ENCODE measurements around the gene OTOS.

The OTOS gene

DNA sequence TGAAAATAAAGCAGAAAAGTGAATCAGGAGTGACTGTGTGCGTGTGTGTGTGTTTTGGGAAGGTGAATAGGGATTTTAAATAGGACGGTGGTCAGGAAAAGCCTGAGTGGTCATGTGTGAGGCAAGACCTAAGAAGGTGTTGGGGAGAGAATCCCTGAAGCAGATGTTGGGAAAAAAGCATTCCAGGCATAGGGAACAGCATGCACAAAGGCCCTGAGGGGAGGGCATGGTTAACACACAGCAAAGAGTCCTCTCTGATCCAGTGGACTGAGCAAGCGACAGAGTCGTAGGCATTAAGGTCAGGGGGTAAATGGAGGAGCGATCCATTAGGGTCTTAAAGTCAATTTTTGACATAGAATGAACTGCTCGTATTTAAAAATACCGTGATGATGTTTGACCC lies 34.0 kb upstream of the OTOS start:
- Mint-ChIP-seq H3K4me3 (no peak overlapping the region), H3K9me3 (no peaks in the 10 kb centered on the region), H3K27ac (no peak overlapping the region), H3K4me1 (ENCODE audit: low read depth in 2 of 2) (no peaks in the 10 kb centered on the region), H3K36me3 (ENCODE audit: insufficient read depth) (no peaks in the 10 kb centered on the region), H3K27me3 (peaks cover 57 to 69% of the 10 kb centered on the region in 2 donors)
- ATAC-seq (replicated peaks) (no peak), DNase-seq (no peak)

GRCh38 chr2:240172071-240172895 lies 31.8 kb upstream of the OTOS start:
- H3K27ac Mint-ChIP-seq, result no peak overlapping the region

DNA sequence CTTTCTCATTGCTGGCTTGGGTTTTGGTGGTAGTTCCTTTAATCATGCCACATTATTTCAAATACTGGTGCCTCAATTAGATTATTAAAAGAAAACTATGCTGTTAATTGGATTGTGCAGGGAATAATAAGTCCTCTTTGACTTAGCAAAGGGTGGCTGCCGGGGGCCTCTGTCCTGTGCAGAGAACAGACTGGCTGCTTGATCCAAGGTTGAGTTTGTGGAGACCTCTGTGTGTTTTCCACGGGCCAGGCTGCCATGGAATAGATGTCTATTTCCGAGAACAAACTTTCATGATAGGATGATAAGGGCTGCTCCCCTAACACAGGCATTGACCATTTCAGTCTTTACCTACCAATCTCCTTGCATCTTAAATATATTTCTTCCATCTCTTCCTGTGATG lies 30.4 kb upstream of the OTOS start:
- no peaks in the 10 kb centered on the region for H3K9me3 Mint-ChIP-seq
- no peak overlapping the region for H3K4me3 Mint-ChIP-seq
- no peaks in the 10 kb centered on the region for H3K4me1 Mint-ChIP-seq (ENCODE audit: low read depth in 2 of 2)
- H3K27me3 Mint-ChIP-seq, result peaks cover 35 to 65% of the 10 kb centered on the region in 2 donors
- H3K27ac Mint-ChIP-seq, result no peak overlapping the region
- no peak for DNase-seq
- no peaks in the 10 kb centered on the region for H3K36me3 Mint-ChIP-seq (ENCODE audit: insufficient read depth)
- no peak for ATAC-seq (replicated peaks)

More at GRCh38 chr2:240172071-240172895, 31.8 kb upstream of the OTOS start:
- Mint-ChIP-seq H3K36me3 (ENCODE audit: insufficient read depth) (no peaks in the 10 kb centered on the region), H3K4me1 (ENCODE audit: low read depth in 2 of 2) (no peaks in the 10 kb centered on the region), H3K4me3 (no peak overlapping the region), H3K27me3 (peaks cover 41 to 68% of the 10 kb centered on the region in 2 donors), H3K9me3 (no peaks in the 10 kb centered on the region)
- DNase-seq (no peak), ATAC-seq (replicated peaks) (no peak)

DNA sequence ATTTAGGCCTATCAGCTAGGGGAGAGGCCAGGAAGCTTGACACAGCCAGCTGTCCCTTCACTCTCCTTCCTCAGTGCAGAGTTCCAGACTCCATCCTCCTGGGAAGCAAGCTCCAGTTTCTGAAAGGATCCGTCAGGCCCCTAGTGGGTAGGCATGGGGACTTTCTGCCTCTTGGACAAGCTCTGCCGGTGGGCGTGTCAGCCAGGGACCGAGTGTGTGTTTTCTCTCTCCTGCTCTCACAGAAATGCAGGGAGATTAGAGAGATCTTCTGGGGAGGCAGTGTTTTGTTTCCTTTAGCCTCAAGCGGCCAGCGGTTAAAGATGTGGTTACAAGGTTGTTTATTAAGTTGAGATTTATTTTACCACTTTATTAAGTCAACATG lies 29.9 kb upstream of the OTOS start:
- no peak overlapping the region for H3K27ac Mint-ChIP-seq
- no peak overlapping the region for H3K4me3 Mint-ChIP-seq
- no peaks in the 10 kb centered on the region for H3K9me3 Mint-ChIP-seq
- no peaks in the 10 kb centered on the region for H3K4me1 Mint-ChIP-seq (ENCODE audit: low read depth in 2 of 2)
- DNase-seq (no peak), ATAC-seq (replicated peaks) (no peak)
- peaks cover 35 to 67% of the 10 kb centered on the region in 2 donors for H3K27me3 Mint-ChIP-seq
- no peaks in the 10 kb centered on the region for H3K36me3 Mint-ChIP-seq (ENCODE audit: insufficient read depth)

DNA sequence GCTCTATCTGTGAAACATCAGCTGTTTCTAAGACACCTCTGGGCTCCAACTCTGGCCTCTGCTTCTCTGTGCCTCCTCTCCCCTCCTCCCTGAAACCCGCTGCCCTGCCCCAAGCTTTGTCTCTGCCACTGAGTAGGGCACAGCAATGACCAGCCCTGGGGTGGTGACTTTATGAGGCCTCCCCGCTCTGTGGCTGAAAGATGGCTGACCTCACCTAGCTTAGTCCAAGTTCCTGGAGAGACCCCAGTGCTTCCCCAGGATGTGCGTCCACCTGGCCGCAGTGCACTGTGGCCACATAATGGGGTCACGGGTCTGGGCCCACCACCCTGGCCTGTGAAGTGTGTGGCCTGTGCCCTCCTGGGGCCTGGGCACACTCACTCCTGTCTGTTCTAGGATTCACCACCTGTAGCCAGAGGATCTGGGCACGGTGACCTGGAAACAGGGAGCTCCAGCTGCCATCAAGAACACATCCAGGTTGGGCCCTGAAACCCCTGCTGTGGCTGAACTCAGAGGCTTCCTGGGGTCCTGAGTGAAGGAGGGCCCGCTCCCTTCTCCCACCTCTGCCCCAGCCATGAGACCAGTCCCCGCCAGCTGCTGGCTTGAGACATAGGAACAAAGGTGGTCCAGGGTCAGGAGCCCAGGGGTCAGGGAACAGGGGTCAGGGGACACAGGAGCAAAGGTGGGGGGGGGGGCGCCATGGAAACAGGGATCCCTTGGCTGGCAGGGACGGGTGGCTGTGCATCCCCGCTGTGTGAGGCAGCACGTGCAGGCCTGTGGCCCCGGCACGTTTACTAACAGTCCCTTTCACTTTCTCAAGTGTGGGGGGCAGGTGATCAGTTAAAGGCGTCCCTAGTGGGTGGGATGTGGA lies 29.3 kb upstream of the OTOS start:
- Mint-ChIP-seq H3K4me3 (no peak overlapping the region), H3K27me3 (peaks cover 35 to 66% of the 10 kb centered on the region in 2 donors), H3K27ac (no peak overlapping the region), H3K9me3 (no peaks in the 10 kb centered on the region), H3K36me3 (ENCODE audit: insufficient read depth) (no peaks in the 10 kb centered on the region), H3K4me1 (ENCODE audit: low read depth in 2 of 2) (no peaks in the 10 kb centered on the region)
- DNase-seq (no peak), ATAC-seq (replicated peaks) (no peak)

- no peaks in the 10 kb centered on the region for H3K4me1 Mint-ChIP-seq (ENCODE audit: low read depth in 2 of 2)
- H3K4me3 Mint-ChIP-seq, result no peak overlapping the region
- H3K9me3 Mint-ChIP-seq, result no peaks in the 10 kb centered on the region
- peaks cover 28 to 66% of the 10 kb centered on the region in 2 donors for H3K27me3 Mint-ChIP-seq
- ATAC-seq (replicated peaks) (no peak), DNase-seq (no peak)
- no peaks in the 10 kb centered on the region for H3K36me3 Mint-ChIP-seq (ENCODE audit: insufficient read depth)
- no peak overlapping the region for H3K27ac Mint-ChIP-seq
These were observed 28.3 kb upstream of the OTOS start for GRCh38 chr2:240168546-240169361.

GRCh38 chr2:240168041-240168440 lies 27.6 kb upstream of the OTOS start:
- Mint-ChIP-seq H3K36me3 (ENCODE audit: insufficient read depth) (no peaks in the 10 kb centered on the region), H3K4me1 (ENCODE audit: low read depth in 2 of 2) (no peaks in the 10 kb centered on the region), H3K27ac (no peak overlapping the region), H3K4me3 (no peak overlapping the region), H3K9me3 (no peaks in the 10 kb centered on the region), H3K27me3 (peaks cover 29 to 74% of the 10 kb centered on the region in 2 donors)
- DNase-seq, result no peak
- no peak for ATAC-seq (replicated peaks)

DNA sequence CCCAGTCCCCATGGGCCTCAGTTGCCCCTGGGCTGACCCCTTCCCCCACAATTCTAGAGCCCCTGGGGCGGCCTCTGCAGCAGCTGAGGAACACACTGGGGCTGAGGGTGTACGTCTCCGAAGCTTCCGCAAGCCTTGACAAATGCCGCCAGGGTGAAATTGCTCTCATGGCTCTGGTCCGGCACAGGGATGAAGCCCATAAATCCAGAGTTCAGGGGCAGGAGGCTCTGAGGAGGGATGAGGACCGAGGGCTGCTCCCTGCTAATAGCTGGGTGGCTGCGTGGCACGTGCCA lies 27.1 kb upstream of the OTOS start:
- no peak for ATAC-seq (replicated peaks)
- Mint-ChIP-seq H3K36me3 (ENCODE audit: insufficient read depth) (no peaks in the 10 kb centered on the region), H3K4me3 (no peak overlapping the region), H3K4me1 (ENCODE audit: low read depth in 2 of 2) (no peaks in the 10 kb centered on the region), H3K9me3 (no peaks in the 10 kb centered on the region), H3K27ac (no peak overlapping the region), H3K27me3 (peaks cover 34 to 79% of the 10 kb centered on the region in 2 donors)
- no peak for DNase-seq

GRCh38 chr2:240166761-240167587 lies 26.5 kb upstream of the OTOS start:
- Mint-ChIP-seq H3K4me3 (no peak overlapping the region), H3K9me3 (no peaks in the 10 kb centered on the region)
- no peak for ATAC-seq (replicated peaks)

GRCh38 chr2:240166191-240166590 lies 25.7 kb upstream of the OTOS start:
- peaks cover 34 to 77% of the 10 kb centered on the region in 2 donors for H3K27me3 Mint-ChIP-seq
- H3K4me1 Mint-ChIP-seq (ENCODE audit: low read depth in 2 of 2), result no peaks in the 10 kb centered on the region
- H3K36me3 Mint-ChIP-seq (ENCODE audit: insufficient read depth), result peaks cover under 1% of the 10 kb centered on the region
- no peak overlapping the region for H3K27ac Mint-ChIP-seq
- no peaks in the 10 kb centered on the region for H3K9me3 Mint-ChIP-seq
- no peak for DNase-seq
- no peak overlapping the region for H3K4me3 Mint-ChIP-seq
- no peak for ATAC-seq (replicated peaks)

More at GRCh38 chr2:240166761-240167587, 26.5 kb upstream of the OTOS start:
- H3K36me3 Mint-ChIP-seq (ENCODE audit: insufficient read depth), result no peaks in the 10 kb centered on the region
- no peak for DNase-seq
- H3K27ac Mint-ChIP-seq, result no peak overlapping the region
- no peaks in the 10 kb centered on the region for H3K4me1 Mint-ChIP-seq (ENCODE audit: low read depth in 2 of 2)
- peaks cover 37 to 80% of the 10 kb centered on the region in 2 donors for H3K27me3 Mint-ChIP-seq

GRCh38 chr2:240165661-240166060 lies 25.2 kb upstream of the OTOS start:
- Mint-ChIP-seq H3K27ac (no peak overlapping the region), H3K27me3 (peaks cover 29 to 72% of the 10 kb centered on the region in 2 donors), H3K4me1 (ENCODE audit: low read depth in 2 of 2) (no peaks in the 10 kb centered on the region), H3K9me3 (no peaks in the 10 kb centered on the region), H3K36me3 (ENCODE audit: insufficient read depth) (peaks cover 3% of the 10 kb centered on the region), H3K4me3 (no peak overlapping the region)
- ATAC-seq (replicated peaks), result no peak
- no peak for DNase-seq

DNA sequence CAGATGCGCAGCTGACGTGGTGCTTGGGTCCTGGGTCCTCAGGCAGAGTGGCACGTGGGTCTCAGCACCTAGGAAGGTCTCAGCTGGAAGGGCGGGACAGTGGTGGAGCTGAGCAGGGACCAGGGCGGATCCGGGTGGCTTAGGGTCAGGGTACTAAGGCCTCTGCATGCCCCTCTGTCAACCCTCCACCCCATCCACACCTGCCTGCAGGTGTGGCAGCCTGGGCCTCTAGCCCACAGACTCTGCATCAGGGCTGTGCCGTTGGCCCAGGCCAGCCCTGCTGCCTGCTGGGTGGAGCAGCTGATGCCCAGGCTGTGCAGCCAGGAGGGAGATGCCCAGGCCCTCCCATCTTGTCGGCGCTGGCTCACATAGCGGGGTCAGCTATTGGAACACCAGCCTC lies 24.6 kb upstream of the OTOS start:
- peaks cover 3% of the 10 kb centered on the region for H3K36me3 Mint-ChIP-seq (ENCODE audit: insufficient read depth)
- H3K27ac Mint-ChIP-seq, result no peak overlapping the region
- H3K4me3 Mint-ChIP-seq, result no peak overlapping the region
- H3K27me3 Mint-ChIP-seq, result peaks cover 25 to 72% of the 10 kb centered on the region in 2 donors
- DNase-seq (no peak), ATAC-seq (replicated peaks) (no peak)
- H3K9me3 Mint-ChIP-seq, result no peaks in the 10 kb centered on the region
- H3K4me1 Mint-ChIP-seq (ENCODE audit: low read depth in 2 of 2), result no peaks in the 10 kb centered on the region

DNA sequence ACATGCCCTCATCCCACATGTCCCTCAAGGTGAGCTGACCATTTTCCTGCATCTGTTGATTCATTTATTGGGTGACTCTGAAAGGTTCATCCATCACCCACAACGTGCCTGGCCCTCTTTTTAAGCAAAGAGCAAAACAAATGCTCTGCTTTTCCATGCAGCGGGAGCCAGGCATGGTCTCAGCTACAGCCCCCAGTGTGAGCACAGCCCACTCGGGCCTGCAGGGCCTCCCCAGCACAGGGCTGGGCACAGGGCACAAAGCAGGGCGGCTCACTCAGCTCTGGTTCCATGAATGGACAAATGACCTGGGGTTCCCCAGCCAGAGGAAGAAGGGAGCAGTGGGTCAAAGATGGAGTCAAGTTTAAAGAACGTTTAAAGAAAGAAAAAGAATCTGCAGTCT lies 24.1 kb upstream of the OTOS start:
- DNase-seq (no peak), ATAC-seq (replicated peaks) (no peak)
- Mint-ChIP-seq H3K9me3 (no peaks in the 10 kb centered on the region), H3K4me3 (no peak overlapping the region), H3K27me3 (peaks cover 23 to 69% of the 10 kb centered on the region in 2 donors), H3K27ac (no peak overlapping the region), H3K36me3 (ENCODE audit: insufficient read depth) (peaks cover 3% of the 10 kb centered on the region), H3K4me1 (ENCODE audit: low read depth in 2 of 2) (no peaks in the 10 kb centered on the region)

Data from effector memory CD8-positive, alpha-beta T cell (primary cell).